Activated naive CD4-positive, alpha-beta T cell treated with anti-CD3 and anti-CD28 coated beads, Interleukin-2, amount 50 U/mL, for 24 hours (primary cell): ENCODE results near the gene IFITM2.

Experiments used
- H3K27ac Mint-ChIP-seq: one replicate; pipeline ENCODE4 v1.8.0; 2021; ENCODE audit warnings: mild to moderate bottlenecking, mixed read lengths
- H3K27me3 Mint-ChIP-seq: one replicate; pipeline ENCODE4 v1.8.0; 2021; ENCODE audit warnings: mixed read lengths
- H3K36me3 Mint-ChIP-seq: one replicate; pipeline ENCODE4 v1.8.0; 2021; ENCODE audit warnings: mixed read lengths
- H3K4me1 Mint-ChIP-seq: one replicate; pipeline ENCODE4 v1.8.0; 2021; ENCODE audit warnings: mixed read lengths
- H3K4me3 Mint-ChIP-seq: one replicate; pipeline ENCODE4 v1.8.0; 2021; ENCODE audit warnings: mild to moderate bottlenecking, mixed read lengths
- H3K9me3 Mint-ChIP-seq: one replicate; pipeline ENCODE4 v1.8.0; 2021; ENCODE audit warnings: mixed read lengths

IFITM2 gene

DNA sequence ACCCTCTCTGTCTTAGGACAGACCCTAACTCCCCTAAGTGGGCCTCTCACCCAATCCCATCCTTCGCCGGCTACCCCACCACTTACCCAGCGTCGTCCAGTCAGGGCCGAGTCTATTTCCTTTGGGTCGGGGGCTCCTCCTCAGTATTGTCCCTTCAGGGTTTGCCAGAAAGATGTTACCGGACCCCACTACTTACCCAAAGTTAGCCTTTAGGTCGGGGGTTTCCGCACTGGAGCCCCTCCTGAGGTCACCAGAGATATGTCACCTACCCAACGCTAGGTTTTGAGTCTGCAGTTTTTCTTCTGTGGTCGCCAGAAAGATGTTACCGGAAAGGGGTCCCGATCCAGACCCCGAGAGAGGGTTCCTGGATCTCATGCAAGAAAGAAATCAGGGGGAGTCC is 43.8 kb downstream of the IFITM2 start:
- peak overlapping the region; percentile 77 for H3K27ac Mint-ChIP-seq
- no peak overlapping the region for H3K4me3 Mint-ChIP-seq
- H3K4me1 Mint-ChIP-seq, result peaks cover 45% of the 10 kb centered on the region

DNA sequence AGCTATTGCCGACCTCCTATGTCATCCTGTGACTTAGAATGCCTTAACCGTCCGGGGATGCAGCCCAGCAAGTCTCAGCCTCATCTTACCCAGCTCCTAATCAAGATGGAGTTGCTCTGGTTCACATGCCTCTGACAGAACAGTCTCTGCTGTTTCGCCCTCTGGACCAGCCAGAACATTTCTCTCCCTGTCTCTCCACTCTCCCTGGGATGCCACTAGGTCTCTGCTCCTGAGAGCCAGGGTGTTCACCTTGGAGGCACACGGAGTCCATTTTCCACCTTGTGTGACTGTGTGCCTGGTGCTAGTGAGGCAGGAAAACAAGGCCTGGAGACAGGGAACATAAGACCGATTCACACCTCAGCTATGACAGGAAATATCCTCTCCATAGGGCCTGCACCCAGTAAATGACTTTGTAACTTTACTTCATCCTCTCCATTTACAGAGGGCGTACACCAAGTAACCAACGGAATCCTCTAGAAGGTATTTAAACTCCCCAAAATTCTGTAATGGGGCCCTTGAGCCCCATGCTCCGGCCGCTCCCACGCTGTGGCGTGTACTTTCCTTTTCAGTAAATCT is 44.9 kb downstream of the IFITM2 start:
- no peak overlapping the region for H3K4me3 Mint-ChIP-seq
- H3K9me3 Mint-ChIP-seq, result no peaks in the 10 kb centered on the region
- H3K27ac Mint-ChIP-seq, result peak overlapping the region; percentile 73
- peaks cover 45% of the 10 kb centered on the region for H3K4me1 Mint-ChIP-seq
- H3K36me3 Mint-ChIP-seq, result no peaks in the 10 kb centered on the region
- H3K27me3 Mint-ChIP-seq, result no peaks in the 10 kb centered on the region

More for the DNA sequence above, 43.8 kb downstream of the IFITM2 start:
- no peaks in the 10 kb centered on the region for H3K27me3 Mint-ChIP-seq
- H3K9me3 Mint-ChIP-seq, result no peaks in the 10 kb centered on the region
- no peaks in the 10 kb centered on the region for H3K36me3 Mint-ChIP-seq

DNA sequence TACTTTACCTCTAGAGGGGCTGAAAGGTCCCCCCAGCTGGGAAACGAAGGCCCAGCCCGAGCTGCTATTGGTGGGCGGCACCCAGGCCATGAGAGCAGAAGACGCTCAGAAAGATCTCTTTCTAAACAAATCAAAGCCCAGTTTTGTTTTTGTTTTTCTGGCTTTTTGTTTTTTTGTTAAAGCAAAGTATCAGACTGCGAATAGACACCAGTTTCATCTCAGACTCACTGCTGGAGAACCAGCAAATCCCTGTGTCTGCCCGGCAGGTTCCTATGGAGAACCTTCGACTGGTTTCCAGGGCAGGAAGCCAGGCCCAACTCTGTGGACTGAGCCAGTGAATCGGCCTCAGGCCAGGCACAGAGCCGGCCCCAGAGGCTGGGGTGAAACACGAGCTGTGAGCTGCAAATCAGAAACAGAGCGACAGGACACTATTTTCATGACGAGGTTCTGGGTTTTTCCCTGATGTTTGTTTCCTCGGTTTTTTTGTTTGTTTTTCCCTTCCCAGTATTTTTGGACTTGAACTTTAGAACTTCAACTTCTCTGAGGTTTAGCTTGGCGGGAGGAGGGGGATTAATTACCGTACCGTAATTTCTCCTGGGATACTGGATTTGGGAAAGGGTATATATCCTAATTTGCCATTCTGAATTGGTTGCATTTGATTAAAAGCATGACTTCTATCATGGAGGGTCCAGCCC is 45.7 kb downstream of the IFITM2 start:
- Mint-ChIP-seq H3K9me3 (no peaks in the 10 kb centered on the region), H3K4me1 (peaks cover 45% of the 10 kb centered on the region), H3K36me3 (no peaks in the 10 kb centered on the region), H3K4me3 (peak overlapping the region; percentile 3), H3K27ac (peak overlapping the region; percentile 85), H3K27me3 (no peaks in the 10 kb centered on the region)

DNA sequence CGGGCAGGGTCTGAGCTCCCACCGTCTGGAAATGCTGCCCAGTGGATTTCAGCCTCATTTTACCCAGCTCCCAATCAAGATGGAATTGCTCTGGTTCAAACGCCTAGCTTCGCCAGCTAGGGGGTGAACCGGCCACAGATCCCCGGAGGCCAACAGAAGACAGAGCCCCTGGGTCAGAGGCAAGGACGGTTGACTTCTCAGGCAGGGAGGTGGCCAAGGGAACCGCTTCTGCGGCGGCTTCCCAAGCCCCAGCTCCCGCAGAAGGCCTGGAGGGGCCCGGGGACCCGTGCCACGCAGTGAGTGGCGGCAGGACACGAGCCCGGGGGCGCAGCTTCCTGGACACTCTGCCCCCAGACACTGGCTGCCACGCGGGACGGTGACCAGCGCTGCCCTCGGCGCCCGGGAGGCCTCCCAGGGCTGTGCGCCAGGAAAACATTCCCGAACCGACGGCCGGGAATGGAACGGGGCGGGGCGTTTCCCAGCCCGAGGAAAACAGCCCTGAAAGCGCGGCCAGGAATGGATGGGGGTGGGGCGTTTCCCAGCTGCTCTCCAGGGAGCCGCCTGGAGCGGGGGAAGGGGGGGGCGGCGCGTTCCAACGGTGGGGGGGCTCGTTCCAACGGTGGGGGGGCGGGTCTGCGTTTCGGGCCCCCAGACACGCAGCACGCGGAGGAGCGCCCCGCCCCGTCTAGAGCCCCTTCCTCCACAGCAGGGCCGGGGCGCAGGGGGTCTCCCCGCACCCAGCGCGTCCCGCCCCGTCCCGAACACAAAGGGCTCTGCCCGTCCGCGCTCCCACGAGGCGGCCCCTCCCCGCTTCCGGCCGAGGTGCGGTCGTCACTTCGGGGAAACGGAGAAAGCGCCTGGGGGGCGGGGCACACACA is 48.2 kb downstream of the IFITM2 start:
- Mint-ChIP-seq H3K4me1 (peaks cover 42% of the 10 kb centered on the region), H3K36me3 (no peaks in the 10 kb centered on the region), H3K9me3 (no peaks in the 10 kb centered on the region), H3K4me3 (peak overlapping the region; percentile 80), H3K27ac (peak overlapping the region; percentile 92), H3K27me3 (no peaks in the 10 kb centered on the region)

DNA sequence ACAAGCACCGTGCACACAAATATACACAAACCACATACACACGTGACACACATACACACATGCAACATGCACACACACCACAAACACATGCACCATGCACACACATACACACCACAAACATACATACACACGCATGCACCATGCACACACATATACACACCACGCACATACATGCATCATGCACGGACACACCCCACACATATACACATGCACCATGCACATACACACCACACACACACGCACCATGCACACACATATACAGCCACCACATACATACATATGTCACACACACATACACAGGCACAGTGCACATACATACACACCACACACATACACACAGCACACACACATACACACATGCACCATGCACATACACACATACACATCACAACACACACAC is 49.0 kb downstream of the IFITM2 start:
- Mint-ChIP-seq H3K27ac (no peak overlapping the region), H3K27me3 (no peaks in the 10 kb centered on the region), H3K36me3 (no peaks in the 10 kb centered on the region), H3K9me3 (no peaks in the 10 kb centered on the region), H3K4me3 (no peak overlapping the region), H3K4me1 (peaks cover 34% of the 10 kb centered on the region)

DNA sequence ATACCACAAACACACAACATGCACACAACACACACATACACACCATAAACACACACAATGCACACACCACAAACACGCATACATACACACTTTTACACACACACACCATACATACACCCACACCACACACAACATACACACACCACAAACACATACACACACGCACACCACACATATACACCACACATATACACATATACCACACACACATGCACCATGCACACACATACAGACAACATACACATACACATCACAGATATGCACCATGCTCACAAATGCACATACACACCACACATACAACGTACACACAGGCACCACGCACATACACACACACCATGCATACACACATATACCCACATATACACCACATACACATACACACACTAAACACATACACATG is 50.0 kb downstream of the IFITM2 start:
- Mint-ChIP-seq H3K27me3 (no peaks in the 10 kb centered on the region), H3K27ac (no peak overlapping the region), H3K4me1 (peaks cover 29% of the 10 kb centered on the region), H3K36me3 (no peaks in the 10 kb centered on the region), H3K4me3 (no peak overlapping the region), H3K9me3 (no peaks in the 10 kb centered on the region)

DNA sequence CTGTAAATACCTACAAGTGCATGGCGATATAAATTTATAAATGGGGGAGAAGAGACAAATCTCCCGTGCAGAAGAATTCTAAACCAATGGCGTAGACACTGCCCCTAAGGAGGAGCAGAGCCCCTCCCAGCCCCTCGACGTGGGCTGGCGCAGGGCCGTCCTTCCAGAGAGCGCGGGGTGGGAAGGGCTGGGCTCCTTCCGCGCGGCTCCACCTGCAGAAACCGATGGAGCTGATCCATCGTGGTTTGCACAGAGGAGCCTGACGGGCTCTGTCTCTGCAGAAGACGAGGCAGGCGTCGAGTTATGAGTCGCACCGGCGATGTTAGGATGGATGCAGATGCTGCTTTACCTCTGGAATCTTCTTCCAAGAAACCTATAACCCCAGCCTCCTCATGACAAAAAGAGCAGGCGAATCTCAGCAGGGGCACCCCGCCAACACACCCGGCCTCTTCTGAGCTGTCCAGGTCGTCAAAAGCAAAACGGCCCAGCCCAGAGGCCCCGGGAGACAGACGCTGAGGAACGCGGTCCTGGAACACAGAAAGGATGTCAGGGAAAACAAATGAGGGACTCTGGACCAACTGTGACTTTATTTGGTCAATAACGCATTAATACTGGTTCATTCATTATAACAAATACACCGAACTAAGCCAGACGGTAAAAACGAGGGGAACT is 50.6 kb downstream of the IFITM2 start:
- no peak overlapping the region for H3K4me3 Mint-ChIP-seq
- no peaks in the 10 kb centered on the region for H3K9me3 Mint-ChIP-seq
- H3K27ac Mint-ChIP-seq, result no peak overlapping the region
- no peaks in the 10 kb centered on the region for H3K27me3 Mint-ChIP-seq
- H3K36me3 Mint-ChIP-seq, result no peaks in the 10 kb centered on the region
- H3K4me1 Mint-ChIP-seq, result peaks cover 22% of the 10 kb centered on the region
